ENCODE data around the gene ALLC.
"Not testable (repeated sequence)": the region's sequence is repeated elsewhere in the genome, so short reads cannot be mapped to it uniquely, and the experiment has no call there.

The ALLC gene

DNA sequence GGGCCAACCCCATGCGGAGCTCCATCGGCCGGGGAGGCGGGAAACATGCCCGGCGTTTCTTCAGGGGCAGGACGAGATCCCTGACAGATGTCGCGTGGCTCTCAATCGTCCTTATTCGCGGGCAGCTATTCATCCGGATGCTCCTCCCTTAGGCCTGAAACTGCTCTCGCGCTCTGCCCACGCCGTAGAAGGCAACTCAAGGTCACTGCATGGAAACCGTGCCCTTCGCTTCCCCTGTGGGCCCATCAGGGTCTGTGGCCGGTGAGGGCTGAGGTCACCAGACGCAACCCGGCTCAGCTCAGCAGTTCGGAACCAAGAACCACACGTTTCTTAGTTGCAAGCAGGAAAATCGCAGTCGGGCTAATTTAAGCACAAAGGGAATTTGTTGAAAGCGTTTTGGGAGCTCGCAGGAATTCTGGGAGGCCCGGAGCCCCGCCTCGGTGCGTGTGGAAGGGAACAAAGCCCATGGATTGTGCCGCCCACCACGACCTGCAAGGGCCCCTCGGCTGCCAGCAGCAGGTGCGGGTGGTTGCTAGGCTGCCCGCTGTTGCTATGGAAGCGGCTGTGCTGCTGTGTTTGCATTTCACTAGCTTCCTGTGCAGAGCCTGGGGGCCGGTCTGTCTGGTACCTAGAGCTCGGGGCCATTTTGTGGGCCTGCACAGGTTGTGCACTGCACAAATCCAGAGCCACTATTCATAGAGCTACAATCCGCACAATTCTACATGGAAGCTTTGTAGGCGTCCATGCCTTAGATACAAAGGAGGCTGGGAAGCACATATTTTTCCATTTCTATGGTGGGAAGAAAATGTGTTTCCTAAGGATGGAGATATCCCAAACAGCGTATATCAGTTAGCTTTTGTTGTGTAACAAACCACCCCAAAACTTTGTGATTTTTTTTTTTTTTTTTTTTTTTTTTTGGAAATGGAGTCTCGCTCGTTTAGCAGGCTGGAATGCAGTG is 6.0 kb upstream of the ALLC start:
- Histone ChIP-seq H3K4me3 (peak overlapping the region; percentile 7 to 35 (median 17)), H3K27ac (peak overlapping the region in 10 of 21 experiments; percentile 1 to 53 (median 31))

DNA sequence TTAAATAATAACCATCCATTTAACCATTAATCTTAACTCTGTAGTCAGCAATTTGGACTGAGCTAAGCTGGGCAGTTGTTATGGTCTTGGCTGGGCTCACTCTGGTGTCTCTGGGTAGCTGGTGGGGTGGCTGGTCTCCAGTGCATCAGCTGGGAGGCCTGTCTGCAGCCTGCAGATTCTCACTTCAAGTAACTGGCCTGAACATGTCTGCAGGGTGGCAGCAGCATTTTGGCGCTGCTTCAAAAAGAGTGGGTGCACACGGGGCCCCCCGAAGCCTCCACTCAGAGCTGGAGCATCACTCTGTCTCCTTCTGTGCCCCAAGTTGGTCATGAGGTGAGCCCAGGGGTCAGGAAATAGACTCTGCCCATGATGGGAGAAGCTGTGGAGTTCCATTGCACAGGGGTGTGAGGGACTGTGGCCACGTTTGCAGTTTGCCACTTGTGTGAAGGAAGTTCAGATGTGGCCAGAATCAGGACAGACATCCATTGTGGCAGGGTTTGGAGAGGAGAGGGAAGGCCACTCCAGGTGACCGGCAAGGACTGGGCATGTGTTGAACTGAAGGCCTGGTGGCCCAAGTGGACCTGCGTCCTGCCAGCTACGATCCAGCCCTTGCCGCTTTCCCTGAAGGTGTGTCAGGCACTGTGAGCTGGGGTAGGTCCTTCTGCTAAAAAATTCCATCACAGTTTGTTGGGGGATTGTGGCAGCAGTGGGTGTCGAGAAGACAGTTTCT is 4.9 kb upstream of the ALLC start:
- H3K4me3 ChIP-seq, result no peak overlapping the region
- no peak overlapping the region for H3K27ac ChIP-seq

DNA sequence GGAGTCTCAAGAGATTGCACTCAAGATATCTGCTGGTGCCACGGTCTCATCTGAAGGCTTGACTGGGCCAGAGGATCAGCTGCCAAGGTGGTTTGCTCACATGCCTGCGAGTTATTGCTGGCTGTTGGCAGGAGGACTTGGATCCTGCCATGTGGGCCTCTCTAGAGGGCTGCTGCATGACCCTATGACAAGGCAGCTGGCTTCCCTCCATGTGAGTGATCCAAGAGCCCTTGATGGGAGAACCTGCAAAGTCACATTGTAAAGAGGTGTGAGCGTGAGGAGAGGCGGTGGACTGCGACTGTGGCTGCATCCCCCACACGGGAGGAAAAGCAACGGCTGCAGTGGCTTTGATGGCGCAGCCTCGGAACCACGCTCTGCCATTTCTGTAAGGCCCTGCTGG is 4.0 kb upstream of the ALLC start:
- Histone ChIP-seq H3K27ac (no peak overlapping the region), H3K4me3 (no peak overlapping the region)

DNA sequence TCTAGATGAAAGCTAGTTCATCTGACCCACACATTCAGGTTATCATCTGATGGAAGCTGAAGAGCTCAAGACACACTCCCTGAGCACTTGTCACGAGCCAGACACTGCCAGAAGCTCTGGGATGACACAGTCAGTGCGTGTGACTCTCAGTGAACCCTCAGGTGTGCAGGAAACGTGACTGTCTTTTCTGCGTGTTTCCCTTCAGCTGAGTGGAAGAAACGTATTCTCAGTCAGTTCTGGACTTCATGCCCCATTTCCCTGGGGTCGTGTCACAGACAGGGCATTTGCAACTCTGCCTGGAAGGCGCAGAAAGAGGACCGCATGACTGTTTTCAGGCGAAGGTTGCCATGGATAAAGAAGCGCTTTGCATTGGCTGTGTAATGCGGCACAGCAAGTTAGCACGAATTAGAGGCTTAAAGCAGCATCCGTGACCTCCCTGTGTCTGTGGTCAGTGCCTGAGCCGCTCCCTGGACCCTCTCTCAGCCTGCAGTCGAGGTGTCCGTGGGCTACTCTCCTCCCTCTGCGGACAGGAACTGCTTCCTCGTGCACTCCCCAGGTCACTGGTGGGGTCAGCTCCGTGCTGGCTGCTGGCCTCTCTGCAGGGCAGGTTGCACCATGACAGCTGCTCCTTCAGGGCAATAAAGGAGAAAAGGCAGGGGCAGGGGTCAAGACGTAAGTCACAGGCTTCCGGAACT is 3.3 kb upstream of the ALLC start:
- Histone ChIP-seq H3K27ac (no peak overlapping the region), H3K4me3 (no peak overlapping the region)

DNA sequence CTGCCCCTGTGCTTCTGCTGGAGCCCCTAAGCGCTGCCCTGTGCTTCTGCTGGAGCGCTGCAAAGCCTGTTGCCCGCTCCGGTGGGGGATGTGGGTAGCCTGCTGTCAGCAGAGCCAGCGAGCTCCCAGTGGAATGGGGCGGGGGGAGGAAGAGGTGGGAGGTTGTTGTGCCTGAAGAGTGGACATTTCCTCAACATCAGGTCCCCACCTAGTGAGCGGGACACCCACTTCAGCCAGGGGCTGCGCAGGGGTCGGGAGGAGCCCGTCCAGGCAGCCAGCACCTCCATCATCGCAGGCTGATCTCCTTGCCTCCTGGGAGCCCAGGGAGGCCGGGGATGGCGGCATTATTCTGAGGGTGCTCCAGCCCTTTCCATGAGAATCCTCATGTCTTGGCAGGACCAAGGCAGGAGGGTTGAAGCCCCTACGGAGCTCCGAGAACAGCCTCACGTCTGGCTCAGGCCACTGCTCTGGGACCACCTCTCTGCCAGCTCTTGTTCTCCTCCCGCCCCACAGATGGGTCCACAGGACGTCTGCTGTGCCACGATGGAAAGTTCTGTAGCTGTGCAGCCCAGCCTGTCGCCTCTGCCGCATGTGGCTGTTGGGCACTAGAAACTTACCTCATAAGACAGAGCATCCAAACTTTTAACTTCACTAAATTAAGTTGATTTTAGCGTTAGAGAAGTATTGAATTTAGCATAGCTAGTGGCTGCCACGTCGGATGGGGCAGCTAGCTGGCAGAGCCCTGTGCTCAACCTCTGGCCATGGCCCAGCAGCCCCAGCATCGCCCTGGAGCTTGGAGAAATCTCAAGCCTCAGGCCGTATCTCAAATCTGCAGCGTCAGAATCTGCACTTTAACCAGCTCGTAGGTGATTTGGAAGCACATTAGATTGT is 1.9 kb upstream of the ALLC start:
- Histone ChIP-seq H3K27ac (no peak overlapping the region), H3K4me3 (no peak overlapping the region)

DNA sequence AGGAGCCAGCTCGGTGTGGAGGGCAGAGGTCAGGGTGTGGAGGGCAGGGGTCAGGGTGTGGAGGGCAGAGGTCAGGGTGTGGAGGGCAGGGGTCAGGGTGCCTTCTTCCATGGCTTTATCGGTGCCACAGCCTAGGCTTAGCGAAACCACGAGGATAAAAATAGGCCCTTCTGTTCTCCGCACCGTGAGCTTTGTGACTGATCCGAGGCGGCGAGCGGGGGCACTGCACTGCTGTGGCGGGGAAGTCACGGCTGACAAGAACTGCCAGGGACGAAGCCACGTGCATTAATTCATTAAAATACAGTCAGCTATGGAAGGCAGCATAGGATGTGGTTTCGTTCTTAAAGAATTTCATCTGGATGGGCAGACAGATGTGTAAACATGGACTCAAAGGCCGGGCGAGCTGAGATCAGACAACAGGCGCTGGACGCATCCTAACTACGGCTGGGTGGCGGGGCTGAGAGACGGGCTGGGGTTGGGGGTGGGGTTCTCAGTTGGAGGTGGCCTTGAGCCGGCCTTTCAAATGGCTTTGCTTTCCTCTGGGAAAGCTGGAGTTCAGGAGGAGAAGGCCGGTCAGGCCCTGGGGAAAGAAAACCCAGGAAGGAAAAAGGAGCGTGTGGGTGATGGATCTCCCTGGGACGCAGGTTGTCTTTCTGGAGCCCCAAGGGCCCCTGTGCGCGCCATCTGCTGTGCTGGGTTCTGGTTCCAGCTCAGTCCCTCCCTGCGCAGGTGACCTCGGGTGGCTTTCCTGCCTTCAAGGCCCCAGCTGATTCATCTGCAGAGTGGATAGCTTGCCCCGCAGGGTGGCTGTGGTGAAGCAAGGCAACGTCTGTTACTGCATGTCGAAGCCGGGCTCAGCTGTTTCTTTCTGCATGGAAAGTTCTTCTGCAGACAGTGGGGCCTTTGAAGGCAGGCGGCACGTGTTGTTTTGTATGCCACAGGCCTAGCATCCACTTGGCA is 958 bp upstream of the ALLC start:
- Histone ChIP-seq H3K27ac (no peak overlapping the region), H3K4me3 (no peak overlapping the region)

DNA sequence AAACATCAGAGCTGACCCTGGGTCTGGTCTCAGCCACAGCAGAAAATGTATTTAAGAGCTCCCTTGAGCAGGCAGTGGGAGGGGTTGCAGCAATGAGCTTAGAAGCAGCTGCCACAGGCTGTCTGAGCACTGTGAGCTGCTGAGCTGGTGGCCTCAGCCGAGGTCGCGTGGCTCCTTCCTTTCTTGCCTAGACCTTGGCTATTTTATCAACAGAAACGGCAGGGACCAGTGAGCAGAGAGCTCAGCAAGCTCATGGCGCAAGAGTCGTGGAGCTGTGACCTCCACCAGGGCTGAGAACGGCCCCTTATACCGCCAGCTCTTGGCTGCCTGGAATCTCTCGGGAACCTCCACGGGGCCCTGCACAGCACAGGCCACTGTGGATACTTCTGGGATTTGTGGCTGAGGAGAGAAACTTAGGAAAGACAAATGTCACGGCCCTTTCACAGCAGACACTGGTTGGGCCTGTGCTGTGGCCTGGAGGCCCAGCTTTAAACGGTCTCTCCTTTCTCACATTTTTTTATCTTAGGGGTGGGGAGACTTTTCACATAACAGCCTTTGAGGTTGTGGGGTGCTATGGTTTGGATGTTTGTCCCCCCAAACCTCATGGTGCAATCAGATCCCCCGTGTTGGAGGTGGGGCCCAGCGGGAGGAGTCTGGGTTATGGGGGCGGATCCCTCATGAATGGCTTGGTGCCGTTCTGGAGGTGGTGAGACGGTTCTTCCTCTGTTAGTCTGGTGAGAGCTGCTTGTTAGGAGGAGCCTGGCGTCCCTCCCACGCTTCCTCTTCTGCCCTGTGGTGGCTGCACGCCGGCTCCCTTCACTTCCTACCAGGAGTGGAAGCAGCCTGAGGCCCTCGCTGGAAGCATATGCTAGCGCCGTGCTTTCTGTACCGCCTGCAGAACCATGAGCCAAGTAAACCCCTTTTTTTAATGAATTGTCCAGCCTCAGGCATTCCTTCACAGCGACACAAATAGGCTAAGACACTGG is 1.7 kb downstream of the ALLC start:
- Histone ChIP-seq H3K27ac (peak overlapping the region in 1 of 21 experiments; percentile 13), H3K4me3 (no peak overlapping the region)

DNA sequence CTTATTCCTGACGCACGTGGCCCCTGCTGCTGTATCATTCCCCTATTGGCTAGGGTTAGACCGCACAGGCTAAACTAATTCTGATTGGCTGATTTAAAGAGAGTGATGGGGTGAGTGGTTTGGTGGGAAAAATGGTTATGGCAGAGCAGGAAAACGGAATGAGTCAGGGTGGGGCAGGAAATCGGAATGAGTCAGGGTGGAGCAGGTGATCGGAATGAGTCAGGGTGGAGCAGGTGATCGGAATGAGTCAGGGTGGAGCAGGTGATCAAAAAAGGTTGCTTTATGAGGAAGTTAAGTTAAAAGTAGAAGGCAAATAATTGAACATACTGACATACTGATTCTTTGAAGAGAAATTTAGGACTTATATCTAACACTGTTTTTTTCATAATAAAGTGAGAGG is 2.6 kb downstream of the ALLC start:
- not testable (repeated sequence) for H3K27ac ChIP-seq, H3K4me3 ChIP-seq

DNA sequence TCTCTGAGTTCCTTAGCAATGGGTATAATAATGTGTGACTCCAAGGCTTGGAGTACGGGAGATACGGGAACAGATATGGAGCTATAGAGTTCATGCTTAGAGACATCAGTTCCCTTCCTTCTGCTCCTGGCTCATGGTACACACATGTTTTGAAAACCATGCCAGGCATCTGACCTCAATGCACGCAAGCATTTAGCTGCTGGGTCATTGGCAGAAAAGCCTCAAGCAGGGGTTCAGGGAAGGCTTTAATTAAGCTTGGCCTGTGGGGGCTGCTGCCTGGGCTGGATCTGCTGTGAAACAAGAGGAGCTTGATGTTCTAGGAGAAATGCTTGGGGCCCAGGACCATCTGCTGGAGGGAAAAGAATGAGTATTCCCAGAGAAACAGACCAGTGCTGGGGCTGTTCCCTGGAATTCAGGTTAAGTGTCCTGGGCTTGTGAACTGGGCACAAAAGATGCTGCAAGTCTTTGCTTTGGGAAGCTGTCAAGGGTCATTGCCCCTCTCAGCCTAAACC is 3.2 kb downstream of the ALLC start:
- no peak overlapping the region for H3K27ac ChIP-seq

DNA sequence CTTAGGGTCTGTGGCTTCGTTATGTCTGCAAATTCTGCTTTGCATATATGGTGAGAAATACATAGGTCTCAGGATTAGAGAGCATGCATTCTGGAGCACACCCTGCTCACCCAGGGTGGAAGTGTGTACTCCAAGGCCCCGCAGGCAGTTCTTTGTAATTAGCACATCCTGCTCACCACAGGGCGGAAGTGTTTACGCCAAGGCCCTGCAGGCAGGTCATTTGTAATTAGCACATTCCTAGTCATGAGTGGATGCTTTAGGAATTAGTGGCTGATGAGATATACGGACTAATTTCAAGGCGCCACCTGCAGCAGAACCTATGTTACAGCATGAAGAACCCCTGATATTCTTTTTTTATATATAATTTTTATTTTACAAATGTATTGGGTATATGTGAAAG is 4.2 kb downstream of the ALLC start:
- Histone ChIP-seq H3K4me3 (no peak overlapping the region), H3K27ac (no peak overlapping the region)

More for the DNA sequence above, 3.2 kb downstream of the ALLC start:
- no peak overlapping the region for H3K4me3 ChIP-seq

DNA sequence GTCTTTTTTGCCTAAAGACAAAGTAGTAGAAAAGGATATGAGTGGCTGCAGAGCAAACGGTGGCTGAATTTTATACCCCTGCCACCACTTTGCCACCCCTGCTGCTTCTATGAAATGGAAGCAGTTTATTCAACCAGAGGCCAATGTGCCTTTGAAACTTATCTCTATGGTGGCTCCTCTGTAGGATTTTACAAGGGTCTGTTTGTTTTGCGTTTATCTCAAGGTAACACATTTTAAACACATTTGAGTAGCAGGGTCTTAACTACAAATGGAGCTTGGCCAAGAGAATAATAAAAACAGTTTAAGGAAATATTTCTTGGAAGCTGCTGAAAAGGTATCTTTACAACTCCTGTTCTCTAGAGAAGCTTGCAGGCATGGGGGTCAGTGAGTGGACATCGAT is 6.1 kb downstream of the ALLC start:
- H3K4me3 ChIP-seq, result no peak overlapping the region

DNA sequence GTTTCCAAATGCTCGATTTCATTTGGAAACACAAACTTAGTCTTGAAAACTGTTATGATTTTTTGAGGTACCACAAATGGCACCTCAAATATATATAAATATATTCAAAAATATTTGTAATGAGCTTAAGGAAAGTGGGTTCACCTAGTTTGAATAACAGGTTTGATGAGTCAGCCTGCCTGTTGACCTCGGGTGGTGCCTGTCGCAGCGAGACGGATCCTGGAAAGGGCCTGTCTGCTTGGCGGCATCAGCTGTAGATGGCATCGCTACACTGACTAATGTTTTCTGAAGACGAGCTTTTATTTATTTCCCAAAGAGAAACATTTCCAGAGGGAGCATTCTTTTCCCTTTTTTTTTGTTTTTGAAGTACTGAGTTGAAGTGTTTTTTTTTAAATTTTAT is 6.9 kb downstream of the ALLC start:
- H3K4me3 ChIP-seq, result no peak overlapping the region
- no peak overlapping the region for H3K27ac ChIP-seq

More for the DNA sequence above, 6.1 kb downstream of the ALLC start:
- H3K27ac ChIP-seq, result no peak overlapping the region

DNA sequence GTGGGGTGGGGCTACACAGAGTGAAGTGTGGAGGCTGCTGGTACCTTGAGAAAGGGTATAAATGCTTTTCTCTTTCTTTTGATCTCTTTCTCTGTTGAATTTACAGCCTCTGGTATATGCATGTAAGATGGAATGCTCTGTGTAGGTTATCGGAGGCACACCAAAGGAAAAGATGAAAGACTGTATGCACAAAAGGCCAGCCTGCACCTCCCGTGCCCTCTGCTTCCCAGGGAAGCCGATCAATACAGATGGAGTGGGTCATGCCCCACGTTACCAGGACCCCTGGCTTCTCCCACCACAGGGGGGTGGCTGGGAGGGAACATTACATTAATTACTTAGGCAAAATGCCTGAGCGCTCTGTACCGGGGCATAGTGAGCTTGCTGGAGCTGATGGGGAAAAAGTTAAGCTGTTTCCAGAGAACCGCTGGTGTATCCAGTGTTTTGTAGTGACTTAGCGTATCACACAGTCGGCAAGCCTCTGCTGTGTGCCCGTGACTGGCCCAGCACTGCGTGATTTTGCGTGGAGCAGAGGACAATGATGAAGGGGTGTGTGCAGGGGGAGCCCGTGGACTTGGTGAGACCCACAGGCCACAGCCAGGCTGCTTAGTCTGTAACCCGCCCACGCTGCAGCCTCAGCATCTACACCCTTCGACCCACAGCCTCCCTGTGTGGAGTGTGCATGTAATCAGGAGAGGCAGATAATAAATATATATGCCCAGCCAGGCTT is 8.0 kb downstream of the ALLC start:
- Histone ChIP-seq H3K4me3 (no peak overlapping the region), H3K27ac (no peak overlapping the region)

DNA sequence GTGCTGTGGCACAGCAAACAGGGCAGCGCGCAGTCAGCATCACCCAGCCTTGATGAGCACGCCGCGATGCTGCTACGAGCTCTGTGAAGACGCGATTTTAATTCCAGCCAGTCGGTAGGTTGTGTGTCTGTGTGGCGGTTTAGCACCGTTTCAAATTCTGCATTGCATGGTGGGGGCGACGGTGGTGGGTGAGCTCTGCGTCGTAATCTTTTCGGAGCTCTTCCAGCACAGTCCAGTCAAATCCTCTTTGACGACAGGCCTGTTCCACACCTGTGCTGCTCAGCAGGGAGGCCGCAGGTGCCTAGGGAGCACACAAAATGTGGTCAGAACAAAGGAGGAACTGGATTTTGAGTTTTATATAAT is 8.6 kb downstream of the ALLC start:
- no peak overlapping the region for H3K4me3 ChIP-seq
- H3K27ac ChIP-seq, result no peak overlapping the region

DNA sequence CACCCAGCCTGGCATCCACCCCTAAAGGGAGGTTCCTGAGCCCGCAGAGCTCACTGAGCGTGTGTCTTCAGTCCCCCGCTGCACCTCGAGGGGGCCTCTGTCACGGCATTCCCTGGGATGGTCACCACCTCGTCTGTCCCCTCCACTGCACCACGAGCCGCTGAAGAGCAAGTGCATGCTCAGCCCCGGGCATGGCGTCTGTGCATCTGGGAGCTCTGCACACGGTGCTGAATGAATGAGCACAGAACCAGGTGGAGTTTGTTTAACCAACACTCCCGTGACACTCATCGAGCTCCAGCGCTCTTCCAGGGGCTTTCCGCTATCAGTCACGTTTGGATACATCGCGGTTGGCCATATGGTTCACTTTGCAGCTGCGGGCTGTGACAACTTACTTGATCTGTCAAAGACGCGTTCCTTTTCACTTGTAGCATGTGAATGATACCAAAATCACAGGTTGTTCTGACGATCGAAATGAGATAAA is 9.2 kb downstream of the ALLC start:
- H3K4me3 ChIP-seq, result no peak overlapping the region
- no peak overlapping the region for H3K27ac ChIP-seq

DNA sequence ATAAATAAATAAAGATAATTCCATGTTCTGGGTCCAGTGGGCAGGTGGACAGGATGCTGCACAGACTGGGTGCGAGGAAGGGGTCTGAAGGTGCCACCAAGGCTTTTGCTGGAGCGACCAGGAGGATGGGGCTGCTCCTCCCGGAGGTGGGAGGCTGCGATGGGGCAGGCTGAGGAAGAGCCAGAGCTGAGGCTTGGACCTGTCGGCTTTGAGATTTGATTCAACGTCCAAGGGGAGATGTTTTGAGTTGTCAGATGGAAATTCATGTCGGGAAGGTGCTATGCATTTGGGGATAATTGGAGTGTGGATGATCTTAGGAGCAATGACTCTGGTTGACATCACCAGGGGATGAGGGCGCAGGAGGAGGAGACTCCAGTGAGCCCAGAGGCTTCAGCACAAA is 11.7 kb downstream of the ALLC start:
- H3K27ac ChIP-seq, result no peak overlapping the region
- no peak overlapping the region for H3K4me3 ChIP-seq

All from skin epidermis (tissue), 12 donors.